SK-MEL-5 (cell line): ENCODE results near the gene TINAGL1. TPM values are rescaled to one million over a fixed set of nuclear protein-coding genes. Genes with fewer than 3 reads are reported as not detected.

Experiments used
- DNase-seq: peaks from one replicate; pipeline ENCODE4 v3.0.0-alpha.2; 2016; ENCODE audit warnings: low read depth, low spot score
- in situ Hi-C: cut with HindIII; loops from 2 replicates; pipeline ENCODE4 v1.10.0; 2016; ENCODE audit warnings: low sequenced_read_pairs, high pct_unique_total_duplicates, low pct_unique_long_range_greater_than_20kb
- total RNA-seq: library from RNA; depleted of rRNA; stranded (reverse); fragments of >200 nt; shearing (Covaris generic); gene quantifications from 2 replicates; pipeline ENCODE4 v1.2.3, GENCODE V29; 2014

TINAGL1 gene
- total RNA-seq, 1 experiment from 2014 or later = not detected

- in situ Hi-C loops = no loop called here
These were observed 42.9 kb downstream of the TINAGL1 start for GRCh38 chr1:31618916-31619846.

GRCh38 chr1:31620631-31621497 lies 44.5 kb downstream of the TINAGL1 start:
- in situ Hi-C loops = no loop called here
- no peak for DNase-seq

More at GRCh38 chr1:31618916-31619846, 42.9 kb downstream of the TINAGL1 start:
- no peak for DNase-seq

GRCh38 chr1:31621498-31621820 lies 45.1 kb downstream of the TINAGL1 start:
- DNase-seq = no peak
- in situ Hi-C loops = no loop called here

- DNase-seq = no peak
- in situ Hi-C loops = no loop called here
These were observed 45.8 kb downstream of the TINAGL1 start for GRCh38 chr1:31621847-31622730.

- DNase-seq = no peak
- in situ Hi-C loops = no loop called here
These were observed 47.0 kb downstream of the TINAGL1 start for GRCh38 chr1:31623365-31623764.

GRCh38 chr1:31624309-31624708 lies 48.0 kb downstream of the TINAGL1 start:
- DNase-seq = no peak
- in situ Hi-C loops = no loop called here

GRCh38 chr1:31624731-31625514 lies 48.6 kb downstream of the TINAGL1 start:
- in situ Hi-C loops = no loop called here

GRCh38 chr1:31625561-31626222 lies 49.4 kb downstream of the TINAGL1 start:
- in situ Hi-C loops = no loop called here
- no peak for DNase-seq

More at GRCh38 chr1:31624731-31625514, 48.6 kb downstream of the TINAGL1 start:
- DNase-seq = no peak

- DNase-seq = no peak
- in situ Hi-C loops = no loop called here
These were observed 50.2 kb downstream of the TINAGL1 start for GRCh38 chr1:31626223-31627207.

GRCh38 chr1:31627301-31627929 lies 51.1 kb downstream of the TINAGL1 start:
- no peak for DNase-seq
- in situ Hi-C loops = no loop called here

GRCh38 chr1:31627930-31628559 lies 51.7 kb downstream of the TINAGL1 start:
- no peak for DNase-seq
- in situ Hi-C loops = no loop called here

GRCh38 chr1:31628931-31629556 lies 52.7 kb downstream of the TINAGL1 start:
- in situ Hi-C loops = no loop called here

GRCh38 chr1:31632649-31633048 lies 56.3 kb downstream of the TINAGL1 start:
- DNase-seq = no peak
- in situ Hi-C loops = no loop called here

More at GRCh38 chr1:31628931-31629556, 52.7 kb downstream of the TINAGL1 start:
- DNase-seq = no peak

- in situ Hi-C loops = no loop called here
- peak; percentile 56 for DNase-seq
These were observed 56.8 kb downstream of the TINAGL1 start for GRCh38 chr1:31633117-31633516.
